MM.1S (cell line): ENCODE results near the gene TTC9.

Source experiments
- DNase-seq: peaks from one replicate; pipeline ENCODE4 v3.0.0-alpha.2; 2015
- H2AFZ ChIP-seq: fragments of 300-600 bp; sonication (generic); 2 replicates; pipeline ENCODE4 v1.6.0; 2016; ENCODE audit warnings: antibody characterized with exemption, low read length
- H3F3A ChIP-seq: fragments of 300-600 bp; sonication (generic); 2 replicates; pipeline ENCODE4 v1.6.1; 2016; ENCODE audit warnings: mild to moderate bottlenecking, antibody characterized with exemption, low read length, moderate library complexity, mixed read lengths; ENCODE audit not compliant: insufficient read depth
- H3K27ac ChIP-seq: fragments of 300-600 bp; sonication (generic); 2 replicates; pipeline ENCODE4 v1.5.1; 2016; ENCODE audit warnings: mild to moderate bottlenecking, low read length
- H3K27me3 ChIP-seq: fragments of 300-600 bp; sonication (generic); replicated peaks from 2 replicates; pipeline ENCODE4 v1.6.0; 2016; ENCODE audit warnings: low read length; ENCODE audit not compliant: insufficient read depth
- H3K36me3 ChIP-seq: fragments of 300-600 bp; sonication (generic); replicated peaks from 2 replicates; pipeline ENCODE4 v1.6.1; 2016; ENCODE audit warnings: mild to moderate bottlenecking, low read length, mixed read lengths; ENCODE audit not compliant: insufficient read depth
- H3K4me1 ChIP-seq: fragments of 300-600 bp; sonication (generic); 2 replicates; pipeline ENCODE4 v1.6.1; 2016; ENCODE audit warnings: low read length, mixed read lengths
- H3K4me2 ChIP-seq: fragments of 300-600 bp; sonication (generic); 2 replicates; pipeline ENCODE4 v1.6.0; 2016; ENCODE audit warnings: low read depth, low read length
- H3K4me3 ChIP-seq: fragments of 300-600 bp; sonication (generic); 2 replicates; pipeline ENCODE4 v1.5.1; 2016; ENCODE audit warnings: low read length, mixed read lengths
- H3K79me2 ChIP-seq: fragments of 300-600 bp; sonication (generic); 2 replicates; pipeline ENCODE4 v1.6.1; 2016; ENCODE audit warnings: mixed run types, low read length, mixed read lengths
- H3K9ac ChIP-seq: fragments of 300-600 bp; sonication (generic); 2 replicates; pipeline ENCODE4 v1.6.1; 2016; ENCODE audit warnings: low read length, mixed read lengths
- H3K9me2 ChIP-seq: fragments of 300-600 bp; sonication (generic); replicated peaks from 2 replicates; pipeline ENCODE4 v1.6.1; 2016; ENCODE audit warnings: mild to moderate bottlenecking, low read length, mixed read lengths; ENCODE audit not compliant: insufficient read depth
- H3K9me3 ChIP-seq: fragments of 300-600 bp; sonication (generic); replicated peaks from 2 replicates; pipeline ENCODE4 v1.6.1; 2016; ENCODE audit warnings: mild to moderate bottlenecking, low read length, mixed read lengths; ENCODE audit not compliant: insufficient read depth
- H4K20me1 ChIP-seq: fragments of 300-600 bp; sonication (generic); 2 replicates; pipeline ENCODE4 v1.6.1; 2016; ENCODE audit warnings: mild to moderate bottlenecking, low read length, moderate library complexity, mixed read lengths; ENCODE audit not compliant: insufficient read depth
- EZH2 ChIP-seq: fragments of 300-600 bp; sonication (generic); optimal IDR thresholded peaks from 2 replicates; pipeline ENCODE3; 2017; ENCODE audit warnings: low read depth, mild to moderate bottlenecking, antibody characterized with exemption, low read length, mixed read lengths
- EZH2phosphoT487 ChIP-seq: fragments of 300-600 bp; sonication (generic); IDR thresholded peaks from 2 replicates; pipeline ENCODE4 v1.6.1; 2018; ENCODE audit warnings: antibody characterized with exemption, low read length
- TF ChIP-seq, protein P1 (sequence below): fragments of 300-600 bp; sonication (generic); IDR thresholded peaks from 2 replicates; pipeline ENCODE4 v1.5.1; 2016; ENCODE audit warnings: antibody characterized with exemption, low read length, mixed read lengths

TTC9 gene

GRCh38 chr14:70635971-70636595 lies 5.6 kb upstream of the TTC9 start:
- H3K36me3 ChIP-seq: no peaks in the 10 kb centered on the region
- no peaks in the 10 kb centered on the region for H3K9me3 ChIP-seq
- H3F3A ChIP-seq: no peaks in the 10 kb centered on the region
- no peak overlapping the region for H3K9ac ChIP-seq
- no peaks in the 10 kb centered on the region for H3K9me2 ChIP-seq
- no peaks in the 10 kb centered on the region for H3K27me3 ChIP-seq
- H4K20me1 ChIP-seq: no peaks in the 10 kb centered on the region
- no peak overlapping the region for H3K27ac ChIP-seq
- DNase-seq: no peak
- TF ChIP-seq, protein P1, sequence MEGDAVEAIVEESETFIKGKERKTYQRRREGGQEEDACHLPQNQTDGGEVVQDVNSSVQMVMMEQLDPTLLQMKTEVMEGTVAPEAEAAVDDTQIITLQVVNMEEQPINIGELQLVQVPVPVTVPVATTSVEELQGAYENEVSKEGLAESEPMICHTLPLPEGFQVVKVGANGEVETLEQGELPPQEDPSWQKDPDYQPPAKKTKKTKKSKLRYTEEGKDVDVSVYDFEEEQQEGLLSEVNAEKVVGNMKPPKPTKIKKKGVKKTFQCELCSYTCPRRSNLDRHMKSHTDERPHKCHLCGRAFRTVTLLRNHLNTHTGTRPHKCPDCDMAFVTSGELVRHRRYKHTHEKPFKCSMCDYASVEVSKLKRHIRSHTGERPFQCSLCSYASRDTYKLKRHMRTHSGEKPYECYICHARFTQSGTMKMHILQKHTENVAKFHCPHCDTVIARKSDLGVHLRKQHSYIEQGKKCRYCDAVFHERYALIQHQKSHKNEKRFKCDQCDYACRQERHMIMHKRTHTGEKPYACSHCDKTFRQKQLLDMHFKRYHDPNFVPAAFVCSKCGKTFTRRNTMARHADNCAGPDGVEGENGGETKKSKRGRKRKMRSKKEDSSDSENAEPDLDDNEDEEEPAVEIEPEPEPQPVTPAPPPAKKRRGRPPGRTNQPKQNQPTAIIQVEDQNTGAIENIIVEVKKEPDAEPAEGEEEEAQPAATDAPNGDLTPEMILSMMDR: no peak
- TF ChIP-seq EZH2phosphoT487: no peak
- TF ChIP-seq EZH2: no peak
- H3K4me3 ChIP-seq: no peak overlapping the region
- H3K4me2 ChIP-seq: no peak overlapping the region
- H2AFZ ChIP-seq: no peak overlapping the region
- peaks cover 6% of the 10 kb centered on the region; the same call in 1 of the 2 replicates for H3K4me1 ChIP-seq
- H3K79me2 ChIP-seq: no peaks in the 10 kb centered on the region

DNA sequence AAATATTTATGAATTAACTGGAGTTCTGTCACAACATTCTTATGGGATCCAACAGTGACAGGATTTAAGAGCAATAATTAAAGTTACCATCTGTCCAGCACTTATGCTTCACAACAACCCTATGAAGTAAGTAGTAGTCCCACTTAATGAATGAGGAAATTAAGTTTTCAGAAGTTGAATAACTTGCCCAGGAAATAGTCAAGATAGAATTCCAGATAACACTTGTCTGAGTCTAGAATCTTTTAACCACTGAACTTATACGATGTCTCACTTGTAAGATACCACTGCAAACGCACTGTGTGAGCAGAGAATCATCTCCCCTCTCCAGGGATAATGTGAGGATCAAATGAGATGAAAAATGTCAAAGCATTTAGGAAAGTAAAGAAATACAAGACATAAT lies 3.3 kb upstream of the TTC9 start:
- no peaks in the 10 kb centered on the region for H3K79me2 ChIP-seq
- no peaks in the 10 kb centered on the region for H3K9me3 ChIP-seq
- no peak for DNase-seq
- no peak for TF ChIP-seq EZH2
- TF ChIP-seq, protein P1: no peak
- no peak overlapping the region for H3K27ac ChIP-seq
- H3K9ac ChIP-seq: no peak overlapping the region
- H3F3A ChIP-seq: no peaks in the 10 kb centered on the region
- H3K36me3 ChIP-seq: no peaks in the 10 kb centered on the region
- H3K4me1 ChIP-seq: peaks cover 6% of the 10 kb centered on the region; the same call in 1 of the 2 replicates
- no peaks in the 10 kb centered on the region for H3K27me3 ChIP-seq
- H2AFZ ChIP-seq: no peak overlapping the region
- no peak overlapping the region for H3K4me2 ChIP-seq
- H3K9me2 ChIP-seq: no peaks in the 10 kb centered on the region
- H3K4me3 ChIP-seq: no peak overlapping the region
- H4K20me1 ChIP-seq: no peaks in the 10 kb centered on the region

DNA sequence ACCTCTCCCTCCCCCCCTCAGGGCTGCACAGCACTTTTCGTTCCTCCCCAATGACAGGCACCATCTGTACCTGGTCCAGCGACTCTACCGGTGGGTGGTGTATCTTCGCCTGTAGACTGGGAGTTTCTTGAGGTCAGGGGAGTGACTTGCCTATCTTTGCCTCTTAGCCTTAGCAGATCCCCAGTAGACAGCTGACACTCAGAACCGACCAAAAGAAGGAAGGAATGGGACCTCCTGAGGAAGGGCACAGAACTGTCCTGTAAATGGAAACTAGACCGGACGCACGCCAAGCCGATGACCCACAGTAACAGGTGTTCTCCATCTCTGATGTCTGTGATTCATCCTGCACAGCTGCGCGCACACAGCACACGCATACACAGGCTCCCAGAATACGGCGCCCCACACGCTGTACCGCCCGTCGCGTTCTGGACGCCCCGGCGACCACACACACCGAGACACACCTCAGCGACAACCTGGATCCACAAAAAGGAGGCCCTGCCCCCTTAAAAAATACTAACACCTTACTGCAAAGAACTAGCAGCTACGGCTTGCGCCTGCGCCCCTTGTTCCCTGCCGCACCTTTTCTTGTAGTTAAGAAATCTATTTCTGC lies 673 bp upstream of the TTC9 start:
- Histone ChIP-seq H2AFZ (peak overlapping the region; percentile 70), H3K79me2 (no peaks in the 10 kb centered on the region), H3K4me3 (peak overlapping the region; percentile 64), H3F3A (no peaks in the 10 kb centered on the region), H3K36me3 (no peaks in the 10 kb centered on the region), H3K4me2 (peak overlapping the region; percentile 57), H3K9me2 (no peaks in the 10 kb centered on the region), H3K27ac (peak overlapping the region; percentile 36; the same call in 1 of the 2 replicates), H3K27me3 (no peaks in the 10 kb centered on the region), H3K9me3 (no peaks in the 10 kb centered on the region), H3K9ac (no peak overlapping the region), H3K4me1 (peaks cover 6% of the 10 kb centered on the region; the same call in 1 of the 2 replicates), H4K20me1 (no peaks in the 10 kb centered on the region)
- TF ChIP-seq, protein P1: 0 out of 2 replicates have a peak, but pooled peaks have one; percentile 5
- TF ChIP-seq EZH2 (no peak), EZH2phosphoT487 (no peak)
- DNase-seq: peak; percentile 26
